Fibroblast of mammary gland (primary cell): ENCODE measurements around the gene TRIM17.

Experiments
- DNase-seq: peaks from one replicate; pipeline ENCODE4 v3.0.0-alpha.2; 2010; ENCODE audit warnings: low read depth
- H3K4me3 ChIP-seq: 2 replicates; pipeline ENCODE4 v1.5.1; 2011; ENCODE audit warnings: low read depth, mild to moderate bottlenecking, low read length, moderate library complexity; ENCODE audit not compliant: control insufficient read depth
- TF ChIP-seq, protein P1 (sequence below): conservative IDR thresholded peaks from 2 replicates; pipeline ENCODE4 v1.5.1; 2011; ENCODE audit warnings: low read depth, low read length, inconsistent platforms; ENCODE audit not compliant: control insufficient read depth, insufficient read depth

The TRIM17 gene

DNA sequence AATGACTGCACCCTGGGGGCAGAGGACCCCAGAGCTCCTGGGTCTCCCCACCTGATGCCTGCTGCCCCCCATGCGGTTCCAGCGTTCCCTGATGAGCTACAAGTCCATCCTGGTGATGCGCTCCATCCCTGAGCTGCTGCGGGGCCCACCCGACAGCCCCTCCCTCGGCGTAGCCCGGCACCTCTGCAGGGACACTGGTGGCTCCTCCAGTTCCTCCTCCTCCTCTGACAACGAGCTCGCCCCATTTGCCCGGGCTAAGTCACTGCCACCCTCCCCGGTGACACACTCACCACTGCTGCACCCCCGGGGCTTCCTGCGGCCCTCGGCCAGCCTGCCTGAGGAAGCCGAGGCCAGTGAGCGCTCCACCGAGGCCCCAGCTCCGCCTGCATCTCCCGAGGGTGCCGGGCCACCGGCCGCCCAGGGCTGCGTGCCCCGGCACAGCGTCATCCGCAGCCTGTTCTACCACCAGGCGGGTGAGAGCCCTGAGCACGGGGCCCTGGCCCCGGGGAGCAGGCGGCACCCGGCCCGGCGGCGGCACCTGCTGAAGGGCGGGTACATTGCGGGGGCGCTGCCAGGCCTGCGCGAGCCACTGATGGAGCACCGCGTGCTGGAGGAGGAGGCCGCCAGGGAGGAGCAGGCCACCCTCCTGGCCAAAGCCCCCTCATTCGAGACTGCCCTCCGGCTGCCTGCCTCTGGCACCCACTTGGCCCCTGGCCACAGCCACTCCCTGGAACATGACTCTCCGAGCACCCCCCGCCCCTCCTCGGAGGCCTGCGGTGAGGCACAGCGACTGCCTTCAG is 45.5 kb downstream of the TRIM17 start:
- H3K4me3 ChIP-seq = no peak overlapping the region
- DNase-seq = no peak
- TF ChIP-seq, protein P1, sequence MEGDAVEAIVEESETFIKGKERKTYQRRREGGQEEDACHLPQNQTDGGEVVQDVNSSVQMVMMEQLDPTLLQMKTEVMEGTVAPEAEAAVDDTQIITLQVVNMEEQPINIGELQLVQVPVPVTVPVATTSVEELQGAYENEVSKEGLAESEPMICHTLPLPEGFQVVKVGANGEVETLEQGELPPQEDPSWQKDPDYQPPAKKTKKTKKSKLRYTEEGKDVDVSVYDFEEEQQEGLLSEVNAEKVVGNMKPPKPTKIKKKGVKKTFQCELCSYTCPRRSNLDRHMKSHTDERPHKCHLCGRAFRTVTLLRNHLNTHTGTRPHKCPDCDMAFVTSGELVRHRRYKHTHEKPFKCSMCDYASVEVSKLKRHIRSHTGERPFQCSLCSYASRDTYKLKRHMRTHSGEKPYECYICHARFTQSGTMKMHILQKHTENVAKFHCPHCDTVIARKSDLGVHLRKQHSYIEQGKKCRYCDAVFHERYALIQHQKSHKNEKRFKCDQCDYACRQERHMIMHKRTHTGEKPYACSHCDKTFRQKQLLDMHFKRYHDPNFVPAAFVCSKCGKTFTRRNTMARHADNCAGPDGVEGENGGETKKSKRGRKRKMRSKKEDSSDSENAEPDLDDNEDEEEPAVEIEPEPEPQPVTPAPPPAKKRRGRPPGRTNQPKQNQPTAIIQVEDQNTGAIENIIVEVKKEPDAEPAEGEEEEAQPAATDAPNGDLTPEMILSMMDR = no peak

GRCh38 chr1:228370439-228370940 is 46.2 kb downstream of the TRIM17 start:
- no peak for DNase-seq
- no peak overlapping the region for H3K4me3 ChIP-seq
- TF ChIP-seq, protein P1 = no peak

- TF ChIP-seq, protein P1 = no peak
- no peak overlapping the region for H3K4me3 ChIP-seq
- no peak for DNase-seq
These were observed 46.8 kb downstream of the TRIM17 start for GRCh38 chr1:228369608-228370438.

- DNase-seq = no peak
- H3K4me3 ChIP-seq = no peak overlapping the region
- TF ChIP-seq, protein P1 = no peak
These were observed 47.7 kb downstream of the TRIM17 start for GRCh38 chr1:228368801-228369607.

- no peak for DNase-seq
- TF ChIP-seq, protein P1 = no peak
- no peak overlapping the region for H3K4me3 ChIP-seq
These were observed 48.6 kb downstream of the TRIM17 start for GRCh38 chr1:228367798-228368791.
